DMS79 treated with DMSO at 0.1 percent for 48 hours (cell line): Measurements from ENCODE around the gene MBD3.
"Not testable (repeated sequence)": the region's sequence is repeated elsewhere in the genome, so short reads cannot be mapped to it uniquely, and the experiment has no call there.

Experiments
- DNase-seq: peaks from one replicate; lab custom pipeline; 2025; lab: John Stamatoyannopoulos, UW

Gene MBD3

DNA sequence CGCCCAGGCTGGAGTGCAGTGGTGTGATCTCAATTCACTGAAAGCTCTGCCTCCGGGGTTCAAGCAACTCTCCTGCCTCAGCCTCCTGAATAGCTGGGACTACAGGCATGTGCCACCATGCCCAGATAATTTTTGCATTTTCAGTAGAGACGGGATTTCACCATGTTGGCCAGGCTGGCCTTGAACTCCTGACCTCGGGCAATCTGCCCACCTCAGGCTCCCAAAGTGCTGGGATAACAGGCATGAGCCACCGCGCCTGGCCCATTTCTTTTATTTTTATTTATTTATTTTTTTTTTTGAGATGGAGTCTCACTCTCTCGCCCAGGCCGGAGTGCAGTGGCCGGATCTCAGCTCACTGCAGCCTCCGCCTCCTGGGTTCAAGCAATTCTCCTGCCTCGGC, 52.9 kb downstream of the MBD3 start:
- DNase-seq: not testable (repeated sequence)

DNA sequence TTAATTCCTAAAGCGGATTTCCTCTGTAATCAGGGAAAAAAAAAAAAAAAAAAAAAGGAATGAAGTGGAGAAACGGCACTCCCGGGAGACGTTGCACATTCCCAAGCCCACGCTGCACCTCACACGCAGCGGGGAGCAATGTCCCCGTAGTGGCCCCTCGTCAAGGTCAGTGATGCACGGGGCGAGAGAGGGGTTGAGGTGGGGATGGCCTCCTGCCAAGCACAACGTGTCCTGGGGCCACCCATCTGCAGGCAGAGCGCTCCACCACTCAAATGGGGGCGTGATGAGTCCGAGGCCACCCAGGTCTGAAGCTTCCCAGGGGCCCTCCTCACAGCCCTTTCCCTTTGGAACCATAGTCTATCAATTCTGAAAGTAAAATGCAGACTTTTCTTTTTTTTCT, 53.7 kb downstream of the MBD3 start:
- DNase-seq: no peak

GRCh38 chr19:1535699-1536098, 57.0 kb downstream of the MBD3 start:
- DNase-seq: not testable (repeated sequence)

- no peak for DNase-seq
Measured at GRCh38 chr19:1534972-1535371, 57.7 kb downstream of the MBD3 start.

- no peak for DNase-seq
Measured at GRCh38 chr19:1533510-1534150, 59.0 kb downstream of the MBD3 start.

DNA sequence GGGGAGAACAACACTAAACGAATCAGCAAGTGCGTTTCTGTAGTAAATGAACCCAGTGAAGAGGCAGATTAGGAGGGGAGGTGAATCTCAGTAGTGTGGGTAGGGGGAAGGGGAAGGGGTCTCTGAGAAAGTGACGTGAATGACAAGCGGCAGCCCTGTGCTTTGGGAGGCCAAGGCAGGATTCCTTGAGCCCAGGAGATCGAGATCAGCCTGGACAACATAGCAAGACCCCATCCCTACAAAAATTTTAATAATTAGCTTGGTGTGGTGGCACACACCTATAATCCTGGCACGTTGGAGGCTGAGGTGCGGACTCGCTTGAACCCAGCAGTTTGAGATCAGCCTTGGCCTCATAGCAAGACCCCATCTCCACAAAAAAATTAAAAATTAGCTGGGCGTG, 60.7 kb downstream of the MBD3 start:
- no peak for DNase-seq

DNA sequence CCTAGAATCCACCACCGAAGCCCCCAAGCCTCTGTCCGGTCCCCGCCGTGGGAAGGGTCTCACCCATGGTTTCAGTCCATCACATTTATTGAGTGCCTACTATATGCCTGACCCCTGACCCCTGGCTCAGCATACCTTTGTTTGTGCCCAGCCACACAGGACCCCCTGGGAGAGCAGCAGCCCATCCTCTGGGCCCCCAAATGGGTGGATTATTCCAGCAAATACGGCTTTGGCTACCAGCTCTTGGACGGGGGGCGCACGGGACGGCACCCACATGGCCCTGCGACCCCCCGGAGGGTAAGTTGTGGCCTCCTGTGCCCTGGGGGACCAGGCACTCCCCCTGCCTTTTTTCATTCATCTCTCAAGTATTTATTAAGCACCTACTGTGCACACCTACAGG, 61.1 kb downstream of the MBD3 start:
- DNase-seq: no peak

GRCh38 chr19:1530856-1531255, 61.8 kb downstream of the MBD3 start:
- DNase-seq: not testable (repeated sequence)

DNA sequence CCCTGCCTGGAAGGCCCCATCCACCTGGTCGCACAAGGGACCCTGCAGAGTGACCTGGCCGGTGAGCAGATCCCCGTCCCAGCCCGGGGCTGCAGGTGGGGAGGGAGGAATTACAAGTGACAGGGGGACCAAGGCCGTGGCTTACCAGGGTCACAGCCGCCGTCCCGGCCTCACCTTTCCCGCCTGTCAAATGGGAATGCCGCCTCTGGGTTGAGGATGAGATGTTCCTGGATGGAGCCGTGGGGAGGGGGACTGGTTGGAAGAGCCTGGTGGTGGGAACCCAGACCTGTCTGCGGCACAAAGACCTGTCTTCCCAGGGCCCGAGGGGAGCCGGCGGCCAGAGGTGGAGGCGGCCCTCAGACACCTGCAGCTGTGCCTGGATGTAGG, 63.2 kb downstream of the MBD3 start:
- DNase-seq: no peak

DNA sequence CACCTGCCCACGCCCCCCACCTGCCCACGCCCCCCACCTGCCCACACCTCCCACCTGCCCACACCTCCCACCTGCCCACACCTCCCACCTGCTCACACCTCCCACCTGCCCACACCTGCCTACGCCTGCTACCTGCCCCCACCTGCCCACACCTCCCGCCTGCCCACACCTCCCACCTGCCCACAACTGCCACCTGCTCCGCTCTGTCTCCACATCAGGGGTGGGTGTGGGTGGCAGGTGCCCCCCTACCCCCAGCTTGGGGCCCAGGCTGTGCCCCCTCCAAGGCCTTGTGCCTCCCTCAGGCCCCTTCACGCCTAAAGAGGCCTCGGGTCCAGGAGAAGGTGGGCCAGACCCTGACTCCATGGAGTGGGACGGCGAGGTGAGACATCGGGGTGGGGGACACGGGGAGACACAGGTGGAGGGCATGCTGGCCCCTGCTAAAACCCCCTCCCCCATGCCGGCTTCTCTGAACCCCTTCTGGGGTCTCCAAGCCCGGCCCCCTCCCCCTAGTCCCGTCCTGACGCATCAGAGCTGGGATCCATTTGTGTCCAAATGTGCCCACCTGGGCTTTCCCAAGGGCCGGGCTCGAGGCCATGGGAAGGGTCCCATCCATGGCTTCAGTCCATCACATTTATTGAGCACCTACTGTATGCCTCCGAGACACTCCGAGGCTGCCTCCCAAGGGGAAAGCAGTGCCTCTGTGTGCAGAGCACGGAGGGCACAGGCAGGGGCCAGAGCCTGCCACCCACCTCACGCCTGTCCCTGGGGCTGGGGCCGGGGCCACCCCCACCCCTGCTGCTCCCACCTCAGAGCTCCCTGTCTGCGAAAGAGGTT, 63.9 kb downstream of the MBD3 start:
- DNase-seq: no peak

GRCh38 chr19:1527650-1528309, 64.9 kb downstream of the MBD3 start:
- no peak for DNase-seq

GRCh38 chr19:1526979-1527649, 65.6 kb downstream of the MBD3 start:
- no peak for DNase-seq

GRCh38 chr19:1526066-1526778, 66.4 kb downstream of the MBD3 start:
- DNase-seq: no peak

DNA sequence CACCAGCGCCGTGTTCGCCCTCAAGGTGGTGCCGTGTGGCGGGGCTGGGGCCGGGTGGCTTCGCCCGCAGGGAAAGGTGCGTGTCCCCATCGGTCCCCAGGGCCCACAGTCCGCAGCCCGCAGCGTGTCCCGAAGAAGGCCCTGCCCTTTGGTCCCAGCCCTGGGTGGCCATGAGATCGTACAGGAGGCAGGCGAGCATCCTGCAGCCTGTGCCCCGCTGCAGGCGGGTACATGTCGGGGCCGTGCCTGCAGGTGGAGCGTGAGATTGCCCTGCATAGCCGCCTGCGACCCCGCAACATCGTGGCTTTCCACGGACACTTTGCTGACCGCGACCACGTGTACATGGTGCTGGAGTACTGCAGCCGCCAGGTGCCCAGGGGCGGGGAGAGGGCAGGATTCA, 67.3 kb downstream of the MBD3 start:
- no peak for DNase-seq

GRCh38 chr19:1524972-1525325, 67.7 kb downstream of the MBD3 start:
- DNase-seq: no peak

DNA sequence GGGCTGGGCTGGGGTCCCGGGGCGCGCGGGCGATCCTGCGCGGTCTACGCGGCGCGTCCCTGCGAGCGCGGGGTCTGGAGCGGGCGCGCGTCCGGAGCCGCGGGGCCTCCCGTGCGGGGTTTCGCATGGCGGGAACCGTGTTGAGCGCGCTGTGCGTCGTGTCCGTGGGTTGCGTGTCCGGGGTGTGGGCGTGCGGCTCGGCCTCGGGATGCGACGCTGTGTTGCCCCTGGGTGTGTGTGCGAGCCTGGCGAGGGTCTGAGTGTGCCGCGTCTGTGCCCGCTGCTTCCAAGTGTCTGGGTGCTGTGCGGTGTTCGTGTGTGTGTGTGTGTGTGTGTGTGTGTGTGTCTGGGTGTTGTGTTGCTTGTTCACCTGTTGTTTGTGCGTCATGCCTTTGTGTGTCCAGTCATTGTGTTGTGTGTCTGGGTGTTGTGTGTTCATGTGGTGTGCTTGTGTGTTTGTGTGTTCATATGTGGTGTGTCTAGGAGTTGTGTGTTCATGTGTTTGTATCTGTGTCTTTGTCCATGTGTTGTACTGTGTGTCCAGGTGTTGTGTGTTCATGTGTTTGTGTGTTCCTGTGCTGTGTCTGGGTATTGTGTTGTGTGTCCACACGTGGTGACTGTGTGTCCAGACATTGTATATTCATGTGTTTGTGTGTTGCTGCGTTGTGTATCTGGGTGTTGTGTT, 68.2 kb downstream of the MBD3 start:
- no peak for DNase-seq
